Eye (tissue), 1 donor: ENCODE measurements around the gene E4F1.
"Not testable (repeated sequence)": the region's sequence is repeated elsewhere in the genome, so short reads cannot be mapped to it uniquely, and the experiment has no call there.

Experiments
- DNase-seq: peaks from one replicate; pipeline ENCODE4 v3.0.0-alpha.2; 2015

The E4F1 gene

DNA sequence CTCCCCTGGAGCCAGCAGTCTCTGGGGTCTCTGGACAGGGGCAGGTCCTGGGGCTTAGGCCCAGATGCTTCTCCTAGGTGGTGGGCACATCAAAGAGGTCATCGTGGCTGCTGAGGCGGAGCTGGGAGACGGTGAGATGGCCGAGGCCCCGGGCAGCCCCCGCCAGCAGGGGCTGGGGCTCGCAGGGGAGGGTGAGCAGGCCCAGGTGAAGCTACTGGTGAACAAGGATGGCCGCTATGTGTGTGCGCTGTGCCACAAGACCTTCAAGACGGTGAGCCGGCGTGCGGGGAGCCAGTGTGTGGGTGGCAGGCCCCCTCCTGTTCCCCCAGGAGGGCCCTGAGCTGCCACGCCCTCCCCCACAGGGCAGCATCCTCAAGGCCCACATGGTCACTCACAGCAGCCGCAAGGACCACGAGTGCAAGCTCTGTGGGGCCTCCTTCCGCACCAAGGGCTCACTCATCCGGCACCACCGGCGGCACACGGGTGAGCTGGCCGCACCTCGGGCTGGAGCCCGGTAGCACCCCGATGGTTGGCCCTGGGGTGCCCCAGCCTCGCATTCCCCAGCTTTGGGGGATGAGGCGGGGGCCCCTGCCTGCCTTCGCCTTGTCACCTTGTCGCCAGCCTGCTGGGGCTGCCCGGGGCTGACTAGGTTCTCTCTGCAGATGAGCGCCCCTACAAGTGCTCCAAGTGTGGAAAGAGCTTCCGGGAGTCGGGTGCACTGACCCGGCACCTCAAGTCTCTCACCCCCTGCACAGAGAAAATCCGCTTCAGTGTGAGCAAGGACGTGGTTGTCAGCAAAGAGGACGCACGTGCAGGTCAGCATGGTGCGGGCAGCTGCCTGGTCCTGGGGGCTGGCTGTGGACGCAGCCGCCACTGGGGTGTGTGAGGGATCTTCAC lies 9.0 kb downstream of the E4F1 start:
- no peak for DNase-seq

DNA sequence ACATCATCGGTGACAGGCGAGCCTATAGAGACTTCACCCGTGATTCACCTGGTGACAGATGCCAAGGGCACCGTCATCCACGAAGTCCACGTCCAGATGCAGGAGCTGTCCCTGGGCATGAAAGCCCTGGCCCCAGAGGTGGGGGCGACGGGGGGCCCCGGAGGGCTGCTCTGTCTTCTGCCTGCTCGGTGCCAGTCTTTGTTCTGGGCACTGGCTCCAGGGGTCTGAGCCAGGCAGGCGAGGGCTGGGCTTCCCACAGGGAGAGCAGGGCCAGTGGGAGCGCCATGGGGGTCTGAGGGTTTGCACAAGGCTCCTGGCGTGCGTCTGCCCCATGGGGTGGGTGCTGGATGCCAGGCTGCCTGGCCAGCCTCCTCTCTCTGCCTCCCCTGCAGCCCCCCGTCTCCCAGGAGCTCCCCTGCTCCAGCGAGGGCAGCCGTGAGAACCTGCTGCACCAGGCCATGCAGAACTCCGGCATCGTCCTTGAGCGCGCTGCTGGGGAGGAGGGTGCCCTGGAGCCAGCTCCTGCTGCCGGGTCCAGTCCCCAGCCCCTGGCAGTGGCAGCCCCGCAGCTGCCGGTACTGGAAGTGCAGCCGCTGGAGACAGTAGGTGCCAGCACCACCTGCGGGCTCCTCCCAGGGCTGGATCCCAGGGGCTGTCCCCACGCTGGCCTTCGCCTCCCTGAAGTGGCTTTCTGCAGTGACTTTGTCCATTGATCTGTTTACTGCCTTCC lies 9.8 kb downstream of the E4F1 start:
- DNase-seq, result no peak

DNA sequence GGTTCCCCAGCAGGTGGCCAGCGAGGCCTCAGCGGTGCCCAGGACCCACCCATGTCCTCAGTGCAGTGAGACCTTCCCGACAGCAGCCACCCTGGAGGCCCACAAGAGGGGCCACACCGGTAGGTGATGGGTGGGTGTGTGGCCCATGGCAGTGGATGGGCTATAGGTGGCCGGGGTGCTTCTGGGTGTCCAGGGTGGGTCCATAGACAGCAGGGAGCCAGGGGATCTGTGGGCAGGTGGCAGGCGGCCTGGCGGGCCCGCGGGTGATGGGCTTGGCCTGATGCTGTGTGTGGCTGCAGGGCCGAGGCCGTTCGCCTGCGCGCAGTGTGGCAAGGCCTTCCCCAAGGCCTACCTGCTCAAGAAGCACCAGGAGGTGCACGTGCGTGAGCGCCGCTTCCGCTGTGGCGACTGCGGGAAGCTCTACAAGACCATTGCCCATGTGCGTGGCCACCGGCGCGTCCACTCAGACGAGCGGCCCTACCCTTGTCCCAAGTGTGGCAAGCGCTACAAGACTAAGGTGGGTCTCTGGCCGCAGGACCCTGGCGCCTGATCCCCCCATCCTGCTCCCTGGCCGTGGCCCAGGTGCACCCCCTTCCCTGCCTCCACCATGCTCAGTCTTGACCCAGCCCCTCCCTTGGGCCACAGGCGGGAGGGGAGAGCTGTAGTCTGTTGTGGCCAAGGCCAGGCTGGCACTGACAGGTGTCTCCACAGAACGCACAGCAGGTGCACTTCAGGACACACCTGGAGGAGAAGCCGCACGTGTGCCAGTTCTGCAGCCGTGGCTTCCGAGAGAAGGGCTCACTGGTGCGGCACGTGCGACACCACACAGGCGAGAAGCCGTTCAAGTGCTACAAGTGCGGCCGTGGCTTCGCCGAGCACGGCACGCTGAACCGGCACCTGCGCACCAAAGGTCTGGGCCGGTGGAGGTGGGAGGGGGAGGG lies 10.8 kb downstream of the E4F1 start:
- no peak for DNase-seq

DNA sequence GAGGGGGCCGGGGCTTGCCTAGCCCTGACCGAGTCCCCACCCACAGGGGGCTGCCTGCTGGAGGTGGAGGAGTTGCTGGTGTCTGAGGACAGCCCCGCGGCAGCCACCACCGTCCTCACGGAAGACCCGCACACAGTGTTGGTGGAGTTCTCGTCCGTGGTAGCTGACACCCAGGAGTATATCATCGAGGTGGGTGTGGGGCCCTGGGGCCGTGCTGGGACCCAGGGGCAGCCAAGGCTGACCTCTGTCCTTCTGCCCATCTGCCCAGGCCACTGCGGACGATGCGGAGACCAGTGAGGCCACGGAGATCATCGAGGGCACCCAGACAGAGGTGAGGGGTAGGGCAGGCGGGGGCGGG lies 11.4 kb downstream of the E4F1 start:
- DNase-seq, result no peak

DNA sequence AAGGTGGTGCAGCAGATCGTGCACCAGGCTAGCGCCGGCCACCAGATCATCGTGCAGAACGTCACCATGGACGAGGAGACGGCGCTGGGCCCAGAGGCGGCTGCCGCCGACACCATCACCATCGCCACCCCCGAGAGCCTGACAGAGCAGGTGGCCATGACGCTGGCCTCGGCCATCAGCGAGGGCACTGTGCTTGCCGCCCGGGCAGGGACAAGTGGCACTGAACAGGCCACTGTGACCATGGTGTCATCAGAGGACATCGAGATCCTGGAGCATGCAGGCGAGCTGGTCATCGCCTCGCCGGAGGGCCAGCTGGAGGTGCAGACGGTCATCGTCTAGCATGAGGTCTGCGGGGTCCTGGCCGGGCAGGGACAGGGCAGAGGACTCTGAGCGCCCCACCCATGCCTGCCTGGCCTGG lies 11.9 kb downstream of the E4F1 start:
- no peak for DNase-seq

DNA sequence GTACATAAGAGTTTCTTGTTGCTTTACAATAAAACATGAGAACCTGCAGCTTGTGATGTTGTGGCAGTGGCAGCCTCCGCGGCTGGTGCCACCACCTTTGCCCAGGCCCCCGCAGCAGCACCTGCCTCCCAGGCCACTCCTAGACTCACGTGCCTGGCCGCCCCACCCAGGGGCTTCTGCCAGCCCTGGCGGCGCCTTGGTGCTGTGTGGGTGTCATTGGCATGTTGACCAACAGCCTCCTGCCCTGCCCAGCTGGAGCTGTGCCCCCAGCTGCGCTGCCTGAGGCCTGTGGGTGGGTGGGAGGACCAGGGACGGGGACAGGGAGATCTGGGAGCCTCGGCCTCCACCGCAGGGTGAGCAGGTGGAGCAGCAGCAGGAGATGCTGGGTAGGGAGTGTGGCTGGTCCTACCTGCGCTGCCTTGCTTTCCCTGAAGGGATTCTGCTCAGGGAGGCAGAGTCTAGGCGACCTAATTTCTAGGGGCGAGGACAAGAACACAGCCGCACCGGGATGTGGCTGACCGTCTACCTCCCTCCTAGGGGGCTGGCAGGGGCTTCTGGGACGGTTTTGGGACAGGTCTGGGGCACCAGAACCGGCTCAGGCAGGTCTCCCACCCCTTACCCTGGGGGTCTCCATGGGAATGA lies 12.4 kb downstream of the E4F1 start:
- DNase-seq, result no peak

DNA sequence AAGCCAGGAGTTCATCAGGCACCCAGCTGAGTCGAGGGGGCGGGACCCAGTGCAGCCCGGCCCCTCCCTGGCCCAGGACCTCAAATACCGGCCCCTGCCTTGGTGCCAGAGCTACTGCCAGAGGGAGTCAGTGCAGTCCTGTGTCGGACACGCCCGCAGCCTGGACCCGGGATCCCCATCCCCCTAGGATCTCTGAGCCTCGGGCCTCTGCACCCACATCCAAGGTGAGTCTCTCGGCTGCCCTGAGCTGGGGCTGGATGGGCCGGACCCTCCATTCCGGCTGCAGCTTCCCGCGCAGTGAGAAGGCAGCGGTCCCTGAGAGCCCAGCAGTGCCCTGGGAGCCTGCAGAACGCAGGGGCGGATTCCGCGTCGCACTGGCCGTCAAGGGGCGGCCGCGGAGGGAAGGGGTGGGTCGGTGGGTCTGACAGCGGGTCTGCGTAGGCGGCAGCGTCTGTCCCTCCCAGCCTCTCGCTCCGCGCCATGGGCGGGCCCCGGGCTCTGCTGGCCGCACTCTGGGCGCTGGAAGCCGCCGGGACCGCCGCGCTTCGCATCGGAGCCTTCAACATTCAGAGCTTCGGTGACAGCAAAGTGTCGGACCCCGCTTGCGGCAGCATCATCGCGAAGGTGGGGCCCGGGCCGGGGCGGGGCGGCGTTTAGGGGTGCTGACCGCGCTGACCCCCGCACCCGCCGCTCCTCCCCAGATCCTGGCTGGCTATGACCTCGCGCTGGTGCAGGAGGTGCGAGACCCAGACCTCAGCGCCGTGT lies 13.1 kb downstream of the E4F1 start, which contains the start of gene DNASE1L2:
Gene DNASE1L2, plus strand, starts transcription at position 108 of the 765 bp plus-strand sequence. Its CDS starts 373 bp downstream, at position 481.
- DNase-seq, result peak; percentile 66

DNA sequence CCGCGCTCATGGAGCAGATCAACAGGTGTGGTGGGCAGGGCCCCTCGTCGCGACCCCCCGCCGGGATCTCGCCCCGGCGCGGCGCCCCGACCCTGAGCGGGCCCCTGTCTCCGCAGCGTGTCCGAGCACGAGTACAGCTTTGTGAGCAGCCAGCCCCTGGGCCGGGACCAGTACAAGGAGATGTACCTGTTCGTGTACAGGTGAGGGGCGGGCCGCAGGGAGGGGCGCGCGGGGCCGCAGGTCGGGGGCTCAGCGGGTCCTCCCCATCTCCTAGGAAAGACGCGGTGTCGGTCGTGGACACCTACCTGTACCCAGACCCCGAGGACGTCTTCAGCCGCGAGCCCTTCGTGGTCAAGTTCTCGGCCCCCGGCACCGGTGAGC lies 13.7 kb downstream of the E4F1 start:
- no peak for DNase-seq

DNA sequence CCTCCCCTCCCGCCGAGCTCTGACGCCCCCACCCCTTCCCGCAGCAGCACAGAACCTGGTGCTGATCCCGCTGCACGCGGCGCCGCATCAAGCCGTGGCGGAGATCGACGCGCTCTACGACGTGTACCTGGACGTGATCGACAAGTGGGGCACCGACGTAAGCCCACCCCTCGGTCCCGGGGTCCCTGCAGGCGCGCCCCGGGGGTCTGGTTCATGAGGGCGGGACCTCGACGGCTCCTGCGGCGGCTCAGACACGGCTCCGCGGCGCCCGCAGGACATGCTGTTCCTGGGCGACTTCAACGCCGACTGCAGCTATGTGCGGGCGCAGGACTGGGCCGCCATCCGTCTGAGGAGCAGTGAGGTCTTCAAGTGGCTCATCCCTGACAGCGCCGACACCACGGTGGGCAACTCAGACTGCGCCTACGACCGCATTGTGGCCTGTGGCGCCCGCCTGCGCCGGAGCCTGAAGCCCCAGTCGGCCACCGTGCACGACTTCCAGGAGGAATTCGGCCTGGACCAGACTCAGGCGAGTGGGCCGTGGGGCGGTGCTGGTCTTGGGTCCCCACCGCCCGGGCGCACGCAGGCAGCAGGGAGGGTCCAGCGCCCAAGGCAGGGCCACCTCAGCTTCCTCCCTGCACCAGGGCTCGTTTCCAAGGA lies 14.2 kb downstream of the E4F1 start:
- DNase-seq, result peak; percentile 35

DNA sequence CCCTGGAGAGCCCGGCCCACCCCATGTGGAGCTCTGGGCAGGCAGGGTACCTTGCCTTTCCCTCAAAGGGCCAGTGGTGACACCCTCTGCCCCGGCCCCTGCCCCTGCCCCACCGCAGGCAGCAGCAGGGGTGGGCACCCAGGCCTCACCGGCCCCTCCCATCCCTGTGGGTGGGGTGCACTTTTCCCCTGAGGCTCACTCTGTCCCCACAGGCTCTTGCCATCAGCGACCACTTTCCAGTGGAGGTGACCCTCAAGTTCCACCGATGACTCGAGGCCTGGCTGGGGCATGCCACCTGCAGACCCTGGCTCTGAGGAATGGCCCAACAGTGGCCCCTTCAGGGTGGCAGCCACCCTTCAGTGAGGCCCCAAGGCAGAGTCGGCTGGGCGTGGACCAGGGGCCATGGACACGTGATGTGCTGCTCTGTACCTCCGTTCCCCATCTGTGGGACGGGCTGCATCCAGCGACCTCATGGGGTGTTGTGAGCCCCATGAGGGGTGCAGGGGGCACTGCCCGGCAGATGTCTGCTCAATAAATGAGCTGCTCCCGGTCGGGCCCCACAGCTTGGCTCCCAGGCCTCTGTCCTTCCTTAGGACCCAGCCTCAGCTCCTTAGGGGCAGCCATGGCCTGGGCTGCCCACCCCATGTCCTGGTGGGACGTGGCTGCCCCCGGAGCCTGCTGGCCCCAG lies 14.9 kb downstream of the E4F1 start:
- no peak for DNase-seq

DNA sequence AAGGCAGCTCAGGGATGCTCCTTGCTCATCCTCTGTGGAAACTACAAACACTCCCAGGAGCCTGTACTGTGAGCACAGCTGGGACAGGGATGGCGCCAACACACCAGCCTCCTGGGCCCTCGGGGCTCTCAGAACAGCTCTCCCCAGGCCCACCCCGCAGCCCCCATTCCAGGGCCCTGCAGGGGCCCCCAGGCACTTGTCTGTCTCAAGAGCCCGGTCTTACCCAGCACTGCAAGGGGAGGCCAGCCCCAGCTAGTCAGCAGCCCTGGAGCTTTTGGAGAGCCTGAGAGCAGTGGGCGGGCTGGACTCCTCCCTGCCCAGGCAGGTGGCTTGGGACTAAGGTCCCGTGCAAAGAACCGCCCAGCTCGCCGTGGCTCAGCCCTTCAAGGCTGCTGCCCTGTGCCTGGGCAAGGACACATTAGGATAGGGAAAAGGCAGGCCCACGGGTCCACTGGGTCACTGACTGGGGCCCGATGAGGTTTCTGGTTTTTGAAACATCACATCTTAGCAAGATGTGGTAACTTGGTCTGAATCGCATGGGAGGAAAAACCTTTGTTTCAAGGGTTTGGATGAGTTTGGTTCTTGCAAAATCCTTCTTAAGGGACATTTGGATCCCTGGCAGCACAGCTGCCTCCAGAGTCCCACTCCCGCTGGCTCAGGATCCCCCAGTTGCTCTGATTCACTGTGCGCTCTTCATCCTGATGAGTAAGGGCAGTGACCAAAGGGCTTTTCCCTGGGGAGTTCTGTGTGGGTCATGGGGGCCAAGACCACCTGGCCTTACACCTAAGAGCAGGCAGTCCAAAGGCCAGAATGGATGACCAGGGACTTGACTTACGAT lies 15.7 kb downstream of the E4F1 start:
- no peak for DNase-seq

DNA sequence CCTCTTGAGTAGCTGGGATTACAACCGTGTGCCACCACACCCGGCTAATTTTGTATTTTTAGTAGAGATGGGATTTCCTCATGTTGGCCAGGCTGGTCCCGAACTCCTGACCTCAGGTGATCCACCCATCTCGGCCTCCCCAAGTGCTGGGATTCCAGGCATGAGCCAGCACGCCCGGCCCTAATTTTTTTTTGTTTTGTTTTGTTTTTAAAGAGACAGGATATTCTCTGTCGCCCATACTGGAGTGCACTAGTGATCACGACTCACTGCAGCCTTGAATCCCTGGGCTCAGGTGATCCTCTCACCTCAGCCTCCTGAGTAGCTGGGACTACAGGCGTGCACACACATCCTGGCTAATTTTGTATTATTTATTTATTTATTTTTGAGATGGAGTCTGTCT lies 16.9 kb downstream of the E4F1 start:
- DNase-seq, result not testable (repeated sequence)

DNA sequence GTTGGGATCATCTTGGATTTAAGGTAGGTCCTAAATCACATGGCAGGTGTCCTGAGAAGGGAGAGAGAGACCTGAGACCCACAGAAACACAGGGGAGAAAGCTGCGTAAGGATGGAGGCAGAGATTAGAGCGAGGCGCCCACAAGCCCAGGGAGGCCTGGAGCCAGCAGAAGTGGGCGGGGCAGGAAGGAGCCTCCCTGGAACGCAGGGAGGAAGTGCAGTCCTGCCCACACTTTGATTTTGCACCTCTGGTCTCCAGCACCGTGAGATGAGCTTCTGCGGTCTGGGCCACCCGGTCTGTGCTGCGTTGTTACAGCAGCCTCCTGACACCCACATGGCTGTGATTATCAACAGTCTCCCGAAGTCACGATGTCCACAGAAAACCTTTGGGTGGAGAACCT lies 19.2 kb downstream of the E4F1 start:
- DNase-seq, result no peak

DNA sequence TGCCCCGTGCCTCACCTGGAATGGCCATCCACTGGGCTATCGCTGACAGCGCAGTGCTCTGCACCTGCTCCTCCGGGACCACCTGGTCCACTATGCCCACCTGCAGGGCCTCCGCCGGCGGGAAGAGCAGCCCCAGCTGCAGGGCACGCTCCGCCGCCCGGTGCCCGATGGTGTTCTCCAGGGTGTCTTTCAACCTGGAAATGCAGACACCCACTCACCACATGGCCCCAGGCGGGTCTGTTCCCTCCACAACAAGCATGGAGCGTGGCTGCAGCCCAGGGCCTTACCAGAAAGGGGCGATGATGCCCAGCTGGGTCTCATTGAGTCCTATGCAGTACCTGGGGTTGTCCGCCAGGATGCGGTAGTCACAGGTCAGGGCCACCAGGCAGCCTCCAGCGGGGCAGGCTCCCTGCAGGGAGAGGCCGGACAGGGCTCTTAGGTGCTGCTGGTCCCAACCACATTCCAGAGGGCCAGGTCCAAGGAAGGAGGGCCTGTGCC lies 19.7 kb downstream of the E4F1 start:
- DNase-seq, result no peak

DNA sequence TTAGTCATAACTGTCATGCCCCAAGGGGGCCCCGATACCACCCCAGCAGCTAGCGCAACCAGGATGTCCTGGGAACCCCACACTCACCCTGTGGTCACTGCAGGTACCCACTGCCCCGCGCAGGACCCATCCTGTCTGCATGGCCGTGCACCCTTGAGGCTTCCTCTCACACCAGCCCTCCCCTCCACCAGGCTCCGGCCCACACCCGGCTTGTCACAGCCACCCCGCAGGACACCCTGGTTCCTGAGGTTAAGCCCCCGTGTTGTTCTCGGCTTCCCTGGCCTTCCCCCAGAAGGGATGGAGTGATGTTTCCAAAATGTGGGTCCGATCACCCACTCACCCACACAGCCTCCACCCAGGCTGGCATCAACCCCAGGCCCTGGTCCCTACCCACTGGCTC lies 20.4 kb downstream of the E4F1 start:
- DNase-seq, result no peak

DNA sequence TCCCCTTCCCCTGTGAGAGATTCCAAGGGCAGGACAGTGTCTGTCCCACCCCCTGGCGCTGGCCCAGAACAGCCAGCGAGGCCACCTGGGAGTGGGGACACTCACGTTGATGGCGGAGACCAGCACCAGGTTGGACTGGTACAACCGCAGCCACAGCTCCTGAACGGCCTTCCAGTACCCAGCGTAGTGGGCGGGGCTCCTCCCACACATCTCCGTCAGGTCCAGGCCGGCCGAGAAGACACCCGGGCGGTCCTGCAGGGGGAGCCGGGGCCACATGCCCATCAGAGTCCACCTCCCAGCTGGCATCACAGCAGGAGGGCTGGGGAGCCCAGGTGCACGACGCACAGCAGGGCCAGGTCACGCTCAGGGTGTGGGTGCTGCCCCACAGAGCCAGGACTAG lies 20.9 kb downstream of the E4F1 start:
- no peak for DNase-seq

DNA sequence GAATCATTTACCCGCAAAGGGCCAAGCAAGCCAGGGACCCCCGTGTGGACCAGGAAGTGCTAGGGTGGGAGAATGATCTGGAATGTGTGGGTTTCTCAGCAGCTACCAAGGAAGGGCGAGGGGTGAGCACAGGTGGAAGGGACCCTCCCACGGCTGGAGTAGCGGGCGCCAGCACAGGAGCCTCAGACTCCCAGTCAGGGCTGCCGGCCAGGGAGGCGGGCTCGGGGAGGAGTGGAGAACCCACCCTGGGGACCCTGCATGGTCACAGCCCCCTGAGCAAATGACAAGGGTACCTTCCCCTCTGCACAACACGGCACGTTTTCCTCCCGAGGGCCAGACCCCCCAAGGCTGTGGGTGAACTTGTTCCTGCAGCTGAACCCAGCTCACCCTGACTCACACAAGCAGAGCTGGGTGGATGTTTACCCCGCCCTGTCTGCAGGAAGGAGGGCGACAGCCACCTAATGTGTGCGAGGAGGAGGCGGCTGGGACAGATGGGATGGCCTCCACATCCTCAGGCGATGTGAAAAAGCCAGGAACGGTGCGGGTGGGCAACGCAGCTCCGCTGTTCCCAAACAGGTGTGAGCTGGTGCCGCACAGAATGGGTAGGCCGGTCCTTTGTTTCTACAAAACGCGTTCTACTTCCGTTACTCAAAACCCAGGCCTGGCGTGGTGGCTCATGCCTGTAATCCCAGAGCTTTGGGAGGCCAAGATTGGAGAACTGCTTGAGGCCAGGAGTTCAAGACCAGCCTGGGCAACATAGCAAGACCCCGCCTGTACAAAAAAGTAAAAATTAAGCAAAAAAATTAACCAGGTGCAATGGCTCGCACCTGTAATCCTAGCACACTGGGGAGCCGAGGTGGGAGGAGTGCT lies 21.8 kb downstream of the E4F1 start:
- DNase-seq, result no peak

DNA sequence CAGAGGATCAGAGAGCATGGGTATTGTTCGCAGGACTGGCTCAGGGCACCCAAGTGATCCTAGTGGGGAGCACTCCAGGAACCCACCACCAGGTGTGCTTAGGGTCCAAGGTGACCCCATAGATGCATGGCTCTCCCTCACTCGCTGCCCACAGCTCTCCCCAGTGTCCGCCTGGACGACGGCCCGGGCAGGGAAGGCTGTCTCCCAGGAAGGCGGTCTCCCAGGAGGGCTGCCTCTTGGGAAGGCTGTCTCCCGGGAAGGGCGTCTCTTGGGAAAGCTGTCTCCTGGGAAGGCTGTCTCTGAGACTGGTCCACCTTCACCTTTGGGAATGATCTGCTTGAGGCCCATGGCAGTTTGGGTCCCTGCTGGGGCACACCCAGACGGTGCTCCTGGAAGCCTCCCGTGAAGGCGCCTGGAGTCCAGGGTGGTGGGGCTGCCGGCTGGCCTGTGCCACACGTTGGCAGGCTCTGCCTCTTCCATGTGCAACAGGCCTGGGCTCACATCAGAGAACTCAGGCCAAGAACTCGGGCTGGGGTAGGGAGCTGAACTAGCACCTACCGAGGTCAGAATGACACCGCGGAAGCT lies 23.0 kb downstream of the E4F1 start:
- no peak for DNase-seq
